Esophagus mucosa (tissue), 1 donor: ENCODE data around the gene NEAT1. TPM values are rescaled to one million over a fixed set of nuclear protein-coding genes. Genes with fewer than 3 reads are reported as not detected.
"Not testable (repeated sequence)": the region's sequence is repeated elsewhere in the genome, so short reads cannot be mapped to it uniquely, and the experiment has no call there.

ENCODE experiments used
- ATAC-seq: fragments of 200-7000 bp; cut with Tn5 transposase; one replicate; pipeline ENCODE4 v1.9.1; 2020
- total RNA-seq: library from RNA; stranded (reverse); gene quantifications from one replicate; pipeline ENCODE4 v1.2.4, GENCODE V29; 2023
- donor health status: DM: yes; HTN: yes; CAD: no.

Gene NEAT1
- total RNA-seq, 1 donor from 2014 or later, result 389 TPM

DNA sequence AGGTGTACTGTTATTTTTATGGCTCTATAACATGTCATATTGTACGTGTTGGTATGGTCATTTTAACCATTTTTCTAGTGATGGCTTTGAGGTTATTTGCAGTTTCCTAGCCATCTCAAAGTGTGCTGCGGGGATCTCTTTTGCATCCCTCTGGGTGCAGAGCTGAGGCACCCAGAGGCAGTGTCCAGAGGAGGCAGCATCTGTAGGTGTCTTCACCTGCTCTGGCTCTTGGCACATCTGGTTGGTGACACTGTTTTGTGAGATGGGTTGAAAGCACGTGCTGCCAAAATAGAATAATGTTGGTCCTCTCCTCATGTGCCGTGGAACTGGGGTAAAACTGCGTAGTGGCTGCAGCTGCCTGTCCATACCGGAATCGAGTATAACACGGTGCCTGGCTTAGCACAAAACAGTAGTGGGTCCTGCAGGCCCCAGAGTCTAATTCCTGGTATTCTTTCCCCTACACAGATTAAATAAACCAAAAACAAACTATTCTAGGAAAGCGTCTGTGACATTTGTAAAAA, 12.9 kb downstream of the NEAT1 start:
- ATAC-seq, result peak; percentile 1

DNA sequence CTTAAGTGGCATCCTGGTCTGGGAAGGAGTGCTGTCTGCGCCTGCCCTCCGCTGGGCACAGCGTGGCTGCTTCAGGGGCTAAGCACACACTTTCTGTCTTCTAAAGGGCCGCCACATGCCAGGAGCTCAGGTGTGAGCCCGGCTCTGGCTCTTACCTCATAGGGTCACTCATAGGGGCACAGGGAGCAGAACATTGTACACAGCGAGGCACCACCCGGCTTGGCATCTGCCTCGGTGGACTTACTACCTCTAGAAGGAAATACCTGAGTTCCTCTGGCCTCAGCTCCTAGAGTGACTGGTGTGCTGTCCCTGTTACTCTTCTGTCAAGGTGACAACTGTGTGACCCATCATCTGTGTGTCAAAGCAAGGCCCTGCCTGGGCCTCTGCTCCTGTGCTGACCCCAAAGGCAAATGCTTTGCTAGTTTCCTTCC, 13.4 kb downstream of the NEAT1 start:
- peak; percentile 20 for ATAC-seq

DNA sequence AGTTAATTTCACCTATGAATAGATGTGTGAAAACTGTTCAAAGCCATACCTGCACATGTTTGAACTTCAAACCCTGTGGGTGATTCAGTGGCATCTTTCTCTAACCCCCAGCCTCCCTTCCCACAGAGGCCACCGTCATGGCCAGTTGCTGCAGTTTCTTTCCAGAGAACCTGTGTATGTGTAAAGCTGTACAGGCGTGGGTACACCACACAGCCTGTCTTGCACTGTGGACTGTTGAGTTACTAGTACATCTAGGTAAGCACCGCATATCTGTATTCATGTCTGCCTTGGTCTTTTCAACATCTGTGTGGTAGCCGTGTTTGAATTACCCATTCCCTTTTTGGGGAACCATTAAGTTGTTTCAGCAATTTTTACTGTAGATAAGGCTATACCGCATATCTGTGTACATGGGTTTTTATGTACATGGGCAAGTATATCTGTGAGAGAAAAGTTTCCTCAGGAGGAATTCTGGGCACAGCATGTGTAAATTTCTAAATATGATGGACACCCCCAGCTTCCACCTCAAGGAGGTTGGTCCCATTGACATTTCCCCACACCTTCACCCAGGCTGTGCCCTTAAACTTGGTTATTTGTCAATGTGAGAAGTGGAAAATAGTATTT, 13.9 kb downstream of the NEAT1 start:
- ATAC-seq, result peak; percentile 10

GRCh38 chr11:65437436-65438227, 15.0 kb downstream of the NEAT1 start:
- ATAC-seq, result no peak

GRCh38 chr11:65438257-65439151, 15.9 kb downstream of the NEAT1 start:
- no peak for ATAC-seq

GRCh38 chr11:65439331-65440181, 17.0 kb downstream of the NEAT1 start:
- no peak for ATAC-seq

- no peak for ATAC-seq
Observed at GRCh38 chr11:65440831-65441499, 18.4 kb downstream of the NEAT1 start.

- ATAC-seq, result no peak
Observed at GRCh38 chr11:65442842-65443331, 20.3 kb downstream of the NEAT1 start.

DNA sequence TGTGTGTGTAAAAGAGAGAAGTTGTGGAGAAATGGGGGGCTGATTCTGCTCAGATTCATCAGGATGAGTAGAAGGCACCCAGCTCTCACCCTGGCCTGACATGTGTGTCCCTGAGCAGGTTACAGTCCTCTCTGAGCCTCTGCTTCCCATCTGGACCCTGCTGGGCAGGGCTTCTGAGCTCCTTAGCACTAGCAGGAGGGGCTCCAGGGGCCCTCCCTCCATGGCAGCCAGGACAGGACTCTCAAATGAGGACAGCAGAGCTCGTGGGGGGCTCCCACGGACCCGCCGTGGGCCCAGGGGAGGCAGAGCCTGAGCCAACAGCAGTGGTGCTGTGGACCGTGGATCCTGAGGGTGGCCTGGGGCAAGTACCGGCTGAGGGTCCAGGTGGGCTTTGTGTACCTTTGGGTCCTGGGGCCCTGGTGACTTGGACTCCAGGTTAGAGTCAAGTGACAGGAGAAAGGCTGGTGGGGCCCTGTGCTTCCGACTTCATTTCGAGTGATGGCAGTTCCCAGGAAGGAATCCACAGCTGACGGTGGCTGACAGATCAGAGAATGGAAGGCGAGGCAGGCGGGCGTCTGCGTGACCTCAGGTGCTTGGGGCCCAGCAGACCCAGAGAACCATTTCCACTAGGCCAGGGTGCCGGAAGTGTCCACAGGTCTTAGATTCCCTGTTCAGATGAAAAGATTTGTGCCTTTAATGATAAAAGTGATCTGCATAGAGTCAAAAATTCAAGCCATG, 21.9 kb downstream of the NEAT1 start:
- ATAC-seq, result no peak

DNA sequence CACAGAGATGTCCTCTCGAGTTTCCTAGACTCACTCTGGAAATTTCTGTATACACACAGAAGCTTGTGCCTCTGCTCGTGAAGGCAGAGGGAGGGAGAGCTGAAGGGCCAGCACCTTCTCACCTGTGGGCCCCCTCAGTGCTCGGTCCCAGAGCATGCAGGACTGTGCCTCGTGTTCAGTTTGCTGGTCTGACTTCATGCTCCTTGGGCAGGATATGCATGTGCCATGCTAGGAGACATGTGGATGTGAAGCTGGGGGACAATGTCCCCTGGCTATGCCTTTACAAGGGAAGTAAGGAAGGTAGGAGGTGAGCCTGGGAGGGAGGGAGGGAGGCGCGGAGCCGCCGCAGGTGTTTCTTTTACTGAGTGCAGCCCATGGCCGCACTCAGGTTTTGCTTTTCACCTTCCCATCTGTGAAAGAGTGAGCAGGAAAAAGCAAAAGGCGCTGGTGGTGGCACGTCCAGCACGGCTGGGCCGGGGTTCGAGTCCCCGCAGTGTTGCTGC, 22.6 kb downstream of the NEAT1 start:
- peak; percentile 0 for ATAC-seq

- ATAC-seq, result peak; percentile 1
Observed at GRCh38 chr11:65445604-65446445, 23.2 kb downstream of the NEAT1 start.

- ATAC-seq, result peak; percentile 1
Observed at GRCh38 chr11:65446446-65447277, 24.1 kb downstream of the NEAT1 start.

DNA sequence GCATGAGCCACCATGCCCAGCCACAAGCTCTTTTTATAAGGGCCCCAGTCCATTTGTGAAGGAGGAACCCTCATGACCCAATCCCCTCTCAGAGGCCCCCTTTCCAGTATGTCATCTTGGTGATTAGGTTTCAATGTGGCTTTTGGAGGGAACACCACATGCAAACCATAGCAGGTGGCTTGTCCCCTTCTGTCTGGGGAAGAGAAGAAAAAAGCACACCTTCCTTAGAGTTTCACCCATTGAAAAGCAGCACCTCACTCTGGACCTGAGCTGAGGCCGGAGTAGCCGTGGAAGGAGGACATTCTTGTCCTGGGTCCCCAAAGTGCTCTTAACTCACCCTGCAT, 25.4 kb downstream of the NEAT1 start:
- no peak for ATAC-seq

GRCh38 chr11:65448418-65449105, 26.0 kb downstream of the NEAT1 start:
- ATAC-seq, result peak; percentile 23

DNA sequence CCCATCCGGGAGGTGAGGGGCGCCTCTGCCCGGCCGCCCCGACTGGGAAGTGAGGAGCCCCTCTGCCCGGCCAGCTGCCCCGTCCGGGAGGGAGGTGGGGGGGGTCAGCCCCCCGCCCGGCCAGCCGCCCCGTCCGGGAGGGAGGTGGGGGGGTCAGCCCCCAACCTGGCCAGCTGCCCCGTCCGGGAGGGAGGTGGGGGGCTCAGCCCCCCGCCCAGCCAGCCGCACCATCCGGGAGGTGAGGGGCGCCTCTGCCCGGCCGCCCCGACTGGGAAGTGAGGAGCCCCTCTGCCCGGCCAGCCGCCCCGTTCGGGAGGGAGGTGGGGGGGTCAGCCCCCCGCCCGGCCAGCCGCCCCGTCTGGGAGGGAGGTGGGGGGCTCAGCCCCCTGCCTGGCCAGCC, 28.7 kb downstream of the NEAT1 start:
- not testable (repeated sequence) for ATAC-seq

GRCh38 chr11:65452259-65452658, 29.7 kb downstream of the NEAT1 start:
- ATAC-seq, result not testable (repeated sequence)

DNA sequence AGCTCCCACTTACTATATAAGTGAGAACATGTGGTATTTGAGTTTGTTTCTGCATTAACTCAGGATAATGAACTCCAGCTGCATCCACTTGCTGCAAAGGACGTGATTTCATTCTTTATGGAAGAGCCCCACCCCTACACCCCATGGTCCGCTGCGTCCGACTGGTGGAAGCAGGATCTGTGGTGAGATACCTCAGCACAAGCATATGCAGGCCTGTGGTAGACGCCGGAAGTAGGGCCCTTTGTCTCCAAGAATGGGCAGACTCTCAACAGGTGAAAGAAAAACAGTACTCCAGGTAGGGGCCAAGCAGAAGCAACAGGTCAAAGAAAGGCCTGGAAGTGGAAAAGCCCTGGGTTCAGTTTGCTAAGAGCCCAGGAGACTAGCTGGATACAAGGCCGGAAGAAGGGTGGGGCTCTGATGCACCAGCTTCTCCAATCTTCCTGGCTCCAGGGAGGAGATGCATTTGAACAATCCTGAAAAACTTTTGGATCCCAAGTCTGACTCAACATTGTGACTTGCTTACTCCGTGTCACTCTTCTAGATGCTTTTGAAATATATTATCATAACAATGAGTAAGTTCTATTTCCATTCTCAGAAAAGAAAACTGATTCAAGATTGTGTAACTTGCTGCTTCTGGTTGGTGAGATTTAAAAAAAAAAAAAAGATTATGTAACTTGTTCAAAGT, 30.4 kb downstream of the NEAT1 start:
- ATAC-seq, result peak; percentile 48
